KMS-11 (cell line): ENCODE measurements around the gene ERMP1.
A peak's percentile ranks its signal among the peaks of the same experiment; 100 is the strongest.

Experiments used
- H2AFZ ChIP-seq: fragments of 200-600 bp; sonication (generic); 2 replicates; pipeline ENCODE4 v1.6.1; 2016; ENCODE audit warnings: antibody characterized with exemption, mixed run types, low read depth
- H3K27ac ChIP-seq: fragments of 200-600 bp; sonication (generic); 2 replicates; pipeline ENCODE4 v1.6.1; 2016; ENCODE audit warnings: mild to moderate bottlenecking, mixed run types
- H3K27me3 ChIP-seq: fragments of 200-600 bp; sonication (generic); 2 replicates; pipeline ENCODE4 v1.6.1; 2017; ENCODE audit warnings: mild to moderate bottlenecking, low read depth, mixed run types, moderate library complexity; ENCODE audit not compliant: insufficient read depth
- H3K36me3 ChIP-seq: fragments of 200-600 bp; sonication (generic); 2 replicates; pipeline ENCODE4 v1.6.1; 2017; ENCODE audit warnings: mild to moderate bottlenecking, mixed run types; ENCODE audit not compliant: insufficient read depth
- H3K4me1 ChIP-seq: fragments of 200-600 bp; sonication (generic); 2 replicates; pipeline ENCODE4 v1.6.1; 2016; ENCODE audit warnings: mild to moderate bottlenecking, low read depth, mixed run types; ENCODE audit not compliant: poor library complexity, severe bottlenecking
- H3K4me2 ChIP-seq: fragments of 200-600 bp; sonication (generic); 2 replicates; pipeline ENCODE4 v1.7.0; 2016; ENCODE audit warnings: mild to moderate bottlenecking, mixed run types
- H3K4me3 ChIP-seq: fragments of 200-600 bp; sonication (generic); IDR thresholded peaks from 2 replicates; pipeline ENCODE4 v1.6.1; 2017; ENCODE audit warnings: low read depth, low read length, mixed read lengths; ENCODE audit not compliant: insufficient read depth
- H3K79me2 ChIP-seq: fragments of 200-600 bp; sonication (generic); 2 replicates; pipeline ENCODE4 v1.6.1; 2016; ENCODE audit warnings: low read depth, mixed run types; ENCODE audit not compliant: insufficient read depth
- H3K9ac ChIP-seq: fragments of 200-600 bp; sonication (generic); 2 replicates; pipeline ENCODE4 v1.6.1; 2016; ENCODE audit warnings: mild to moderate bottlenecking, mixed run types
- H4K20me1 ChIP-seq: fragments of 200-600 bp; sonication (generic); 2 replicates; pipeline ENCODE4 v1.6.1; 2016; ENCODE audit warnings: mild to moderate bottlenecking, mixed run types; ENCODE audit not compliant: insufficient read depth
- CTCF ChIP-seq: fragments of 200-600 bp; sonication (generic); conservative IDR thresholded peaks from 2 replicates; pipeline ENCODE4 v1.6.1; 2017; ENCODE audit warnings: low read depth, mild to moderate bottlenecking, antibody characterized with exemption, low read length, moderate library complexity, mixed read lengths

Gene ERMP1

GRCh38 chr9:5852987-5853386 is 20.1 kb upstream of the ERMP1 start:
- no peaks in the 10 kb centered on the region for H3K36me3 ChIP-seq
- H2AFZ ChIP-seq = no peak overlapping the region
- no peaks in the 10 kb centered on the region for H3K79me2 ChIP-seq
- no peaks in the 10 kb centered on the region for H3K27me3 ChIP-seq
- no peak overlapping the region for H3K9ac ChIP-seq
- no peak for TF ChIP-seq CTCF
- H3K4me3 ChIP-seq = no peak overlapping the region
- peaks cover 24% of the 10 kb centered on the region for H3K4me1 ChIP-seq
- H3K4me2 ChIP-seq = no peak overlapping the region
- H4K20me1 ChIP-seq = no peaks in the 10 kb centered on the region
- no peak overlapping the region for H3K27ac ChIP-seq

GRCh38 chr9:5851445-5851844 is 18.5 kb upstream of the ERMP1 start:
- H3K4me1 ChIP-seq = peaks cover 27% of the 10 kb centered on the region
- no peak overlapping the region for H2AFZ ChIP-seq
- no peaks in the 10 kb centered on the region for H3K36me3 ChIP-seq
- TF ChIP-seq CTCF = no peak
- no peaks in the 10 kb centered on the region for H3K27me3 ChIP-seq
- H4K20me1 ChIP-seq = no peaks in the 10 kb centered on the region
- H3K4me2 ChIP-seq = peak overlapping the region; percentile 21; the same call in 1 of the 2 replicates
- no peak overlapping the region for H3K4me3 ChIP-seq
- no peak overlapping the region for H3K27ac ChIP-seq
- H3K9ac ChIP-seq = no peak overlapping the region
- no peaks in the 10 kb centered on the region for H3K79me2 ChIP-seq

- Histone ChIP-seq H3K27me3 (no peaks in the 10 kb centered on the region), H3K4me1 (peaks cover 35% of the 10 kb centered on the region), H3K9ac (no peak overlapping the region), H4K20me1 (no peaks in the 10 kb centered on the region), H3K4me3 (no peak overlapping the region), H3K36me3 (no peaks in the 10 kb centered on the region), H3K4me2 (no peak overlapping the region; the same call in 1 of the 2 replicates), H3K27ac (no peak overlapping the region), H3K79me2 (no peaks in the 10 kb centered on the region), H2AFZ (no peak overlapping the region)
- TF ChIP-seq CTCF = no peak
These were observed 17.8 kb upstream of the ERMP1 start for GRCh38 chr9:5850724-5851122.

- no peak overlapping the region for H3K4me2 ChIP-seq
- no peak overlapping the region for H2AFZ ChIP-seq
- H3K9ac ChIP-seq = no peak overlapping the region
- H3K79me2 ChIP-seq = no peaks in the 10 kb centered on the region
- H3K36me3 ChIP-seq = no peaks in the 10 kb centered on the region
- peaks cover 57% of the 10 kb centered on the region for H3K4me1 ChIP-seq
- H3K27ac ChIP-seq = no peak overlapping the region
- TF ChIP-seq CTCF = no peak
- H3K4me3 ChIP-seq = no peak overlapping the region
- no peaks in the 10 kb centered on the region for H3K27me3 ChIP-seq
- no peaks in the 10 kb centered on the region for H4K20me1 ChIP-seq
These were observed 15.5 kb upstream of the ERMP1 start for GRCh38 chr9:5848372-5848882.
